ENCODE data around the gene EPS8L2. TPM values are rescaled to one million over a fixed set of nuclear protein-coding genes. Genes with fewer than 3 reads are reported as not detected.

The EPS8L2 gene
- total and polyA plus RNA-seq, 10 of the 15 experiments (the other 5 are each of a cell fraction or from before 2014, with no cell fraction given) = 0.76 to 20.0 (median 9.7) TPM

GRCh38 chr11:745428-745827 is 39.4 kb downstream of the EPS8L2 start (continued):
- TF ChIP-seq ATF2 (IDR thresholded peaks at IDR 0.05; ENCODE audit: low read length) (no peak), TARDBP (IDR thresholded peaks at IDR 0.05; ENCODE audit: borderline replicate concordance) (no peak), HSF1 (IDR thresholded peaks at IDR 0.05; ENCODE audit: low read depth, low read length) (no peak), TCF3 (IDR thresholded peaks at IDR 0.05; ENCODE audit: borderline replicate concordance, insufficient read depth, low read depth, low read length) (no peak), CEBPB (IDR thresholded peaks at IDR 0.05; ENCODE audit: borderline replicate concordance in 1 of 2, low read depth in 2 of 2, low read length in 2 of 2) (no peak), MTA3 (IDR thresholded peaks at IDR 0.05; ENCODE audit: borderline replicate concordance, low read length) (no peak), BCLAF1 (IDR thresholded peaks at IDR 0.05) (no peak), RELA (IDR thresholded peaks at IDR 0.05; ENCODE audit: borderline replicate concordance, partially characterized antibody) (no peak), E4F1 (IDR thresholded peaks at IDR 0.05; ENCODE audit: borderline replicate concordance, partially characterized antibody) (no peak), SMAD5 (IDR thresholded peaks at IDR 0.05; ENCODE audit: low read depth) (no peak)

Data from GM12878 (cell line).